SU-DHL-6 (cell line): ENCODE measurements around the gene ARPC1B.

ENCODE experiments used
- H2AFZ ChIP-seq: fragments of 200-600 bp; sonication (generic); 2 replicates; pipeline ENCODE4 v1.6.1; 2014; ENCODE audit warnings: low read depth, mild to moderate bottlenecking, moderate library complexity, mixed read lengths, antibody characterized with exemption, low read length; ENCODE audit not compliant: severe bottlenecking
- H3F3A ChIP-seq: fragments of 200-600 bp; shearing (Covaris generic); 2 replicates; pipeline ENCODE4 v1.6.0; 2016; ENCODE audit warnings: antibody characterized with exemption, mild to moderate bottlenecking; ENCODE audit not compliant: insufficient read depth
- H3K27ac ChIP-seq: fragments of 200-600 bp; sonication (generic); 2 replicates; pipeline ENCODE4 v1.5.1; 2016; ENCODE audit warnings: low read depth, mild to moderate bottlenecking, low read length, moderate library complexity, mixed read lengths
- H3K27me3 ChIP-seq: fragments of 200-600 bp; sonication (generic), shearing (Covaris generic); 2 replicates; pipeline ENCODE4 v1.6.0; 2014; ENCODE audit warnings: mild to moderate bottlenecking, low read length
- H3K36me3 ChIP-seq: fragments of 200-600 bp; sonication (generic); 2 replicates; pipeline ENCODE4 v1.6.1; 2014; ENCODE audit warnings: mild to moderate bottlenecking, low read length, mixed read lengths
- H3K4me2 ChIP-seq: fragments of 300-600, 200-600 bp; shearing (Covaris generic), sonication (generic); 2 replicates; pipeline ENCODE4 v1.6.0; 2014; ENCODE audit warnings: low read length, low read depth, mild to moderate bottlenecking; ENCODE audit not compliant: poor library complexity, severe bottlenecking
- H3K4me3 ChIP-seq: fragments of 200-600 bp; sonication (generic); 2 replicates; pipeline ENCODE4 v1.5.1; 2014; ENCODE audit warnings: antibody characterized with exemption, low read length, mild to moderate bottlenecking, mixed read lengths; ENCODE audit not compliant: insufficient read depth, poor library complexity, severe bottlenecking
- H3K79me2 ChIP-seq: fragments of 200-600 bp; sonication (generic); 2 replicates; pipeline ENCODE4 v1.6.1; 2014; ENCODE audit warnings: mild to moderate bottlenecking, low read length, moderate library complexity; ENCODE audit not compliant: insufficient read depth
- H3K9ac ChIP-seq: fragments of 200-600 bp; sonication (generic); 2 replicates; pipeline ENCODE4 v1.7.0; 2014; ENCODE audit warnings: mild to moderate bottlenecking, low read length
- H3K9me2 ChIP-seq: fragments of 200-600 bp; sonication (generic); replicated peaks from 2 replicates; pipeline ENCODE4 v1.6.1; 2014; ENCODE audit warnings: low read length; ENCODE audit not compliant: insufficient read depth
- H3K9me3 ChIP-seq: fragments of 200-600 bp; sonication (generic); 2 replicates; pipeline ENCODE4 v1.6.1; 2014; ENCODE audit warnings: low read length, mixed read lengths; ENCODE audit not compliant: insufficient read depth
- H4K20me1 ChIP-seq: fragments of 200-600 bp; sonication (generic); 2 replicates; pipeline ENCODE4 v1.6.1; 2014; ENCODE audit warnings: low read depth, mild to moderate bottlenecking, antibody characterized with exemption, low read length, moderate library complexity, mixed read lengths
- CTCF ChIP-seq: fragments of 200-600 bp; sonication (generic); IDR thresholded peaks from one replicate; pipeline ENCODE4 v1.5.1; 2017; ENCODE audit warnings: antibody characterized with exemption, mild to moderate bottlenecking, low read length, moderate library complexity; ENCODE audit not compliant: insufficient read depth, poor library complexity, severe bottlenecking
- EZH2phosphoT487 ChIP-seq: fragments of 200-600 bp; sonication (generic), shearing (Covaris generic); conservative IDR thresholded peaks from 2 replicates; pipeline ENCODE4 v1.6.1; 2018; ENCODE audit warnings: mild to moderate bottlenecking, antibody characterized with exemption, low read length, moderate library complexity, mixed read lengths

The ARPC1B gene

GRCh38 chr7:99387912-99388311 lies 13.4 kb downstream of the ARPC1B start:
- peaks cover 5% of the 10 kb centered on the region; the same call in 1 of the 2 replicates for H3F3A ChIP-seq
- no peak overlapping the region for H3K9ac ChIP-seq
- TF ChIP-seq EZH2phosphoT487 (no peak), CTCF (no peak)
- H3K27ac ChIP-seq, result no peak overlapping the region
- H3K4me3 ChIP-seq, result no peak overlapping the region
- H3K79me2 ChIP-seq, result peaks cover 22% of the 10 kb centered on the region; the same call in 1 of the 2 replicates
- H2AFZ ChIP-seq, result no peak overlapping the region
- H3K9me2 ChIP-seq, result no peaks in the 10 kb centered on the region
- H3K9me3 ChIP-seq, result no peaks in the 10 kb centered on the region
- H4K20me1 ChIP-seq, result peaks cover 5% of the 10 kb centered on the region; the same call in 1 of the 2 replicates
- H3K4me2 ChIP-seq, result no peak overlapping the region
- H3K36me3 ChIP-seq, result no peaks in the 10 kb centered on the region
- H3K27me3 ChIP-seq, result no peaks in the 10 kb centered on the region

DNA sequence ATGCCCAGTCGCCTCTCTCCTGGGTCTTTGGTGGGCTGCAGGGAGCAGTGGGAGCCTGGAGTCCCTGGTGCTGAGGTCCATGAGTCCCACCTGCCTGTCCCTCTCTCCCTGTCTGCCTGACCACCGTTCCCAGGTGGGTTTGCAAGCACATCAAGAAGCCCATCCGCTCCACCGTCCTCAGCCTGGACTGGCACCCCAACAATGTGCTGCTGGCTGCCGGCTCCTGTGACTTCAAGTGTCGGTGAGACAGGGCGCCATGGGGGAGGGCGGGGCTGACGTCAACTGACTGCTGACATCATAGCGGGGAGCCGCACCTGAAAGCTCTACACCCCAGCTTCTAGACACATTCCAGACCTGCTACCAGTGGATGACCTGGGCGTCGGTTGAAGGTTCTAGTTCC lies 15.2 kb downstream of the ARPC1B start:
- H3K9ac ChIP-seq, result no peak overlapping the region
- H3F3A ChIP-seq, result peaks cover 12% of the 10 kb centered on the region
- H3K9me2 ChIP-seq, result no peaks in the 10 kb centered on the region
- no peaks in the 10 kb centered on the region for H3K27me3 ChIP-seq
- TF ChIP-seq EZH2phosphoT487 (no peak), CTCF (no peak)
- H3K4me3 ChIP-seq, result no peak overlapping the region
- no peak overlapping the region for H3K4me2 ChIP-seq
- no peaks in the 10 kb centered on the region for H3K9me3 ChIP-seq
- H3K36me3 ChIP-seq, result no peaks in the 10 kb centered on the region
- no peak overlapping the region for H3K27ac ChIP-seq
- no peak overlapping the region for H2AFZ ChIP-seq
- peaks cover 5% of the 10 kb centered on the region; the same call in 1 of the 2 replicates for H3K79me2 ChIP-seq
- H4K20me1 ChIP-seq, result no peaks in the 10 kb centered on the region

DNA sequence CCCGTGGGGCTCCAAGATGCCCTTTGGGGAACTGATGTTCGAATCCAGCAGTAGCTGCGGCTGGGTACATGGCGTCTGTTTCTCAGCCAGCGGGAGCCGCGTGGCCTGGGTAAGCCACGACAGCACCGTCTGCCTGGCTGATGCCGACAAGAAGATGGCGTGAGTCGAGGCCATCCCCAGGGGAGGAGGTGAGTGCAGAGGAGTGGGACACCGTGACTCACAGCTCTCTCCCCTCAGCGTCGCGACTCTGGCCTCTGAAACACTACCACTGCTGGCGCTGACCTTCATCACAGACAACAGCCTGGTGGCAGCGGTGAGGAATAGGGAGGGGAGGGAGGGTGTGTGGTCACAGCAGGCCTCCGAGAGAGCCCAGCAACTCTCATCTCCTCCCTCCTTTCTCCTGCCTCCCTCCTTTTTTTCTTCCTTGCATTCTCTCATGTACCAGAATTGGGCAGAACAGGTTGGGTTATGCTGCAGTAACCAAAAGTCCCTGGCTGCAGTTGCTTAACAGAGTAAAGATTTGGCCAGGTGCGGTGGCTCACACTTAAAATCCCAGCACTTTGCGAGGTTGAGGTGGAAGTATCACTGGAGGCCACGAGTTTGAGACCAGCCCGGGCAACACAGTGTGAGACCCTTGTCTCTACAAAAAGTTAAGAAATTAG lies 16.5 kb downstream of the ARPC1B start:
- H2AFZ ChIP-seq, result no peak overlapping the region
- no peaks in the 10 kb centered on the region for H3K9me3 ChIP-seq
- H3K4me3 ChIP-seq, result no peak overlapping the region
- no peaks in the 10 kb centered on the region; the same call in 1 of the 2 replicates for H4K20me1 ChIP-seq
- H3K9me2 ChIP-seq, result no peaks in the 10 kb centered on the region
- peaks cover 25% of the 10 kb centered on the region for H3F3A ChIP-seq
- H3K27ac ChIP-seq, result no peak overlapping the region
- no peak overlapping the region for H3K9ac ChIP-seq
- H3K27me3 ChIP-seq, result no peaks in the 10 kb centered on the region
- H3K4me2 ChIP-seq, result no peak overlapping the region
- H3K79me2 ChIP-seq, result no peaks in the 10 kb centered on the region
- no peaks in the 10 kb centered on the region for H3K36me3 ChIP-seq
- TF ChIP-seq CTCF, result no peak
- TF ChIP-seq EZH2phosphoT487, result no peak
